K562 (cell line): ENCODE measurements around the gene SMAD7. TPM values are rescaled to one million over a fixed set of nuclear protein-coding genes. Genes with fewer than 3 reads are reported as not detected.

Experiments
- ATAC-seq: fragments of 200-7000 bp; cut with Tn5 transposase; 3 replicates; pipeline ENCODE4 v1.9.1; 2020; ENCODE audit warnings: moderate library complexity
- BruUV-seq: library from RNA; stranded (reverse); fragments of 400-500 nt; replicated peaks from 2 replicates; lab custom pipeline; 2021; lab: Mats Ljungman, UMichigan
- CTCF ChIA-PET: fragments of 300-600 bp; formaldehyde crosslinking; extraction: SDS; loops from one replicate; lab custom pipeline; 2021; ENCODE audit warnings: low intra/inter-chr PET ratio; lab: Yijun Ruan, JAX
- POLR2A ChIA-PET: fragments of 300-600, 350-650 bp; sonication (Branson Sonifier 250); formaldehyde crosslinking; extraction: SDS; loops from one replicate; lab custom pipeline; 2021; ENCODE audit warnings: antibody characterized with exemption, inconsistent platforms; lab: Yijun Ruan, JAX
- DNase-seq, 4 experiments: peaks; one replicate each; pipeline versions ENCODE4 v3.0.0 to v3.0.0-alpha.2; 2011 to 2018; ENCODE audit warnings: low spot score in 3 of 4, mixed read lengths in 3 of 4; ENCODE audit errors: extremely low read depth in 1 of 4
- FAIRE-seq: peaks from 2 replicates; lab custom pipeline; 2011; peaks lifted over from hg19 to GRCh38; lab: Jason Lieb, UNC
- H2AFZ ChIP-seq: 2 replicates; pipeline ENCODE4 v1.6.0; 2011; ENCODE audit warnings: low read depth, low read length, control low read depth, inconsistent platforms
- H3K27ac ChIP-seq: fragments of 200-600 bp; 3 replicates; pipeline ENCODE4 v1.8.0; 2011; ENCODE audit warnings: low read depth, mild to moderate bottlenecking, control low read depth, inconsistent platforms, low read length, moderate library complexity, mixed read lengths; ENCODE audit errors: extremely low read depth
- H3K27me3 ChIP-seq, 2 experiments: fragments of 300-600 bp in 1 of 2; 2 replicates in 1 of 2; 3 replicates in 1 of 2; pipeline versions ENCODE4 v1.6.0 to v1.8.0; 2011; ENCODE audit warnings: inconsistent platforms in 2 of 2, low read length in 2 of 2, mild to moderate bottlenecking in 1 of 2, mixed read lengths in 1 of 2, moderate library complexity in 1 of 2; ENCODE audit not compliant: control insufficient read depth in 2 of 2, insufficient read depth in 2 of 2
- H3K36me3 ChIP-seq: fragments of 300-600 bp; 3 replicates; pipeline ENCODE4 v1.8.0; 2011; ENCODE audit warnings: mild to moderate bottlenecking, low read length, inconsistent platforms; ENCODE audit not compliant: control insufficient read depth, insufficient read depth
- H3K4me1 ChIP-seq, 2 experiments: fragments of 200-600 bp in 1 of 2; replicated peaks in 1 of 2; 2 replicates in 1 of 2; 3 replicates in 1 of 2; pipeline versions ENCODE4 v1.5.1 to v1.8.0; 2011; ENCODE audit warnings: inconsistent platforms in 2 of 2, low read length in 2 of 2, mild to moderate bottlenecking in 1 of 2, mixed read lengths in 1 of 2, moderate library complexity in 1 of 2; ENCODE audit not compliant: control insufficient read depth in 2 of 2, insufficient read depth in 2 of 2
- H3K4me2 ChIP-seq: 2 replicates; pipeline ENCODE4 v1.6.1; 2011; ENCODE audit warnings: low read length, control low read depth, inconsistent platforms, mixed read lengths; ENCODE audit not compliant: insufficient read depth
- H3K4me3 ChIP-seq: fragments of 200-600 bp; sonication (generic), shearing (Covaris generic); 2 replicates; pipeline ENCODE4 v1.5.1; 2016; ENCODE audit warnings: control low read depth, inconsistent platforms
- H3K79me2 ChIP-seq: fragments of 200-600 bp; 3 replicates; pipeline ENCODE4 v1.8.0; 2011; ENCODE audit warnings: low read length, inconsistent platforms; ENCODE audit not compliant: control insufficient read depth, insufficient read depth
- H3K9ac ChIP-seq, 2 experiments: 2 replicates each; pipeline versions ENCODE4 v1.6.0 to v1.6.1; 2011; ENCODE audit warnings: low read depth in 2 of 2, low read length in 2 of 2, control low read depth in 1 of 2, inconsistent platforms in 1 of 2, mild to moderate bottlenecking in 1 of 2, mixed read lengths in 1 of 2; ENCODE audit not compliant: insufficient read depth in 1 of 2
- H3K9me1 ChIP-seq: one replicate; pipeline ENCODE4 v1.6.0; 2011; ENCODE audit warnings: inconsistent platforms, mild to moderate bottlenecking, low read length, moderate library complexity; ENCODE audit not compliant: control insufficient read depth, insufficient read depth
- H3K9me3 ChIP-seq: replicated peaks from 2 replicates; pipeline ENCODE4 v1.5.1; 2011; ENCODE audit warnings: low read depth, low read length, inconsistent platforms; ENCODE audit not compliant: control insufficient read depth, insufficient read depth
- H4K20me1 ChIP-seq: replicated peaks from 2 replicates; pipeline ENCODE4 v1.6.1; 2011; ENCODE audit warnings: low read length, inconsistent platforms, mixed read lengths; ENCODE audit not compliant: control insufficient read depth, insufficient read depth
- EHMT2 ChIP-seq: fragments of 450-650 bp; IDR thresholded peaks from 2 replicates; pipeline ENCODE4 v1.6.1; 2018; ENCODE audit warnings: antibody characterized with exemption
- FOSL1 ChIP-seq: fragments of 200-800 bp; sonication (Bioruptor generic); conservative IDR thresholded peaks from 2 replicates; pipeline ENCODE4 v1.6.1; 2016; ENCODE audit warnings: missing genetic modification characterization, missing compliant biosample characterization
- FOXA3 ChIP-seq, 2 experiments: fragments of 450-650 bp in 1 of 2; sonication (generic) in 1 of 2; formaldehyde crosslinking; IDR thresholded peaks in 1 of 2; conservative IDR thresholded peaks in 1 of 2; 2 replicates each; pipeline versions ENCODE4 v1.4.0 to v1.8.0; 2020 to 2022; ENCODE audit warnings: mild to moderate bottlenecking in 2 of 2, missing genetic modification reagents in 1 of 2
- KDM2B ChIP-seq: fragments of 250-450 bp; sonication (Bioruptor Pico); IDR thresholded peaks from 2 replicates; pipeline ENCODE4 v1.8.0; 2021; ENCODE audit warnings: mild to moderate bottlenecking, moderate library complexity
- KLF16 ChIP-seq: IDR thresholded peaks from 2 replicates; pipeline ENCODE4 v1.6.1; 2016; ENCODE audit warnings: antibody characterized with exemption
- NFE2 ChIP-seq: IDR thresholded peaks from 2 replicates; pipeline ENCODE4 v1.6.1; 2014; ENCODE audit warnings: antibody characterized with exemption, low read depth
- OTX1 ChIP-seq: fragments of 450-650 bp; formaldehyde crosslinking; IDR thresholded peaks from 2 replicates; pipeline ENCODE4 v1.4.0; 2022; ENCODE audit warnings: mild to moderate bottlenecking
- SNRNP70 ChIP-seq: fragments of 200-400 bp; formaldehyde crosslinking; optimal IDR thresholded peaks from 2 replicates; pipeline ENCODE3; 2017; ENCODE audit warnings: low read depth, low read length
- THRAP3 ChIP-seq: fragments of 450-650 bp; IDR thresholded peaks from 2 replicates; pipeline ENCODE4 v1.6.1; 2016; ENCODE audit warnings: mild to moderate bottlenecking, inconsistent platforms, borderline replicate concordance
- ZBTB1 ChIP-seq: sonication (generic); formaldehyde crosslinking; IDR thresholded peaks from 2 replicates; pipeline ENCODE4 v1.8.1; 2023; ENCODE audit warnings: missing genetic modification reagents, low read depth, mild to moderate bottlenecking, borderline replicate concordance
- ZFP36 ChIP-seq: fragments of 150-350 bp; IDR thresholded peaks from 2 replicates; pipeline ENCODE4 v1.6.1; 2018; ENCODE audit warnings: low read length, low read depth; ENCODE audit not compliant: partially characterized antibody
- ZKSCAN3 ChIP-seq: fragments of 250-450 bp; sonication (Bioruptor Pico); IDR thresholded peaks from 2 replicates; pipeline ENCODE4 v1.4.0; 2020
- ZNF436 ChIP-seq: fragments of 250-450, 450-650 bp; sonication (Bioruptor Pico); formaldehyde crosslinking; IDR thresholded peaks from 2 replicates; pipeline ENCODE4 v1.7.0; 2020; ENCODE audit warnings: mild to moderate bottlenecking
- WGBS: fragments of 100-300 bp; shearing (Covaris generic); methylation state at CpG from one replicate; pipeline ENCODE4 v1.1.6; 2016; ENCODE audit warnings: low coverage, mixed read lengths; ENCODE audit not compliant: insufficient coverage; ENCODE audit errors: missing lambda C conversion rate; 5-methylcytosine and 5-hydroxymethylcytosine counted together
- in situ Hi-C: fragments of 300-500 bp; cut with MboI; formaldehyde crosslinking; loops from 4 replicates; pipeline ENCODE4 v1.15.0; 2018; ENCODE audit warnings: inconsistent platforms, mixed read lengths
- intact Hi-C: fragments of 100-400 bp; cut with micrococcal nuclease; formaldehyde crosslinking; loops from 2 replicates; pipeline ENCODE4 v1.14.2; 2022
- polyA plus RNA-seq, 8 experiments: library from polyadenylated mRNA; depleted of rRNA in 4 of 8; stranded (reverse) in 5 of 8; unstranded in 3 of 8; fragments of >200 nt; fragmentation: Nextera tagmentation in 2 of 8; fragmentation: Illumina TruSeq in 1 of 8; extraction: Ambion mirVana in 2 of 8; extraction: Trizol in 1 of 8; gene quantifications; 2 replicates each; pipeline versions ENCODE4 v1.2.1 to v1.2.3, GENCODE V29; 2011 to 2014; ENCODE audit warnings: inconsistent platforms in 1 of 8, missing spikeins in 1 of 8
- total RNA-seq, 7 experiments: library from RNA; depleted of rRNA in 6 of 7; stranded (reverse); fragments of >200 nt in 6 of 7; fragmentation: Illumina TruSeq in 2 of 7; extraction: Trizol in 2 of 7; gene quantifications; 2 replicates each; pipeline versions ENCODE4 v1.2.1 to v1.2.3, GENCODE V29; 2011 to 2021; ENCODE audit warnings: low replicate concordance in 1 of 7

The SMAD7 gene
- total and polyA plus RNA-seq, 9 of the 15 experiments (the other 6 are each of a cell fraction or from before 2014, with no cell fraction given): 0.13 to 3.0 (median 1.6) TPM

DNA sequence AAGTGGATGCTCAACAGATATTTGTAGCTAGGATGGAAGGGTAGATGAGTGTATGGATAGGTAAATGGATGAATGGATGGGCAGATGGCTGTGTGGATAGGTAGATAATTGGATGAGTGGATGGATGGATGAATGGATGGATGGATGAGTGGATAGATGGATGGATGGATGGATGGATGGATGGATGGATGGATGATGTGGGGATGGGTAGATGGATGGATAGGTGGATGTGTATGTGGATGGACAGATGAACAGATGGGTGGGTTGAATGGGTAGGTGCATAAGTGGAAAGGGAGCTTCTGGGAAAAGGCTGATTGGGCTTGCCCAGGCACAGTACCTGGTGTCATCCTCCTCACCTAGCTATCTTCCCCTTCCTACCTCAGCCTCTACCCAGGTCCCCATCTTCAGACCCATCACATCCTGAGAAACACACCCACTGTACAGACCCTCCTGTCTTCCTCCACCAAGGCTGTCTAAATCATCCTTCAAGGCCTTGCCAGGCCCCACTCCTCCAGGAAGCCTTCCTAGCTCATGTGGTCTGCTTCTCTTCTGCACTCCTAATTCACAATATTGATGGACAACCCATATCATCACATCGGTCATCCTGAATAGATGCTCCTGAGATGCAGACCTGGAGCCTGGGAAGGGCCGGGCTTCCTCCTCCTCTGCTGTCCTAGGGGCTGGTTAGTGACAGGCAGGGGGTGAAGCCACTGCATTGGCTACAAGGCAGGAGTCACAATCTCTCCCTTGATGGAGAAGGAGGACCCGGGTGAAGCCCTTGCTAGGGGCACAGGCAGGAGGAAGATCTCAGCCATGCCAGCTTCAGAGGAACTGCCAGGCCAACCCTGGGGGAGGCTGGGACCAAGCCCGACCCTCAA, 49.4 kb downstream of the SMAD7 start:
- in situ Hi-C loops: no loop called here
- ChIA-PET POLR2A (interaction anchor here (0.6 kb wide), 1 partner anchor 31 kb away, joined by 3 read pairs; no protein-coding TSS in a partner anchor), CTCF (no interaction called here)
- H3K9me1 ChIP-seq: no peaks in the 10 kb centered on the region
- peak overlapping the region in 1 of 2 experiments; percentile 78; a peak in 2 of 4 replicates for H3K9ac ChIP-seq
- H3K4me3 ChIP-seq: no peak overlapping the region
- WGBS: no CpG with 5 or more reads among the region's 4 CpGs
- TF ChIP-seq EHMT2 (peak; percentile 39; the same call in 1 of the 2 replicates), ZKSCAN3 (CRISPR knock-in tag) (no peak), ZFP36 (peak; percentile 87), ZNF436 (CRISPR knock-in tag) (peak; percentile 66; the same call in 1 of the 2 replicates)
- no peaks in the 10 kb centered on the region for H3K79me2 ChIP-seq
- ATAC-seq (no peak), FAIRE-seq (no peak), DNase-seq (no peak)
- no peak overlapping the region for H3K4me2 ChIP-seq
- no peaks in the 10 kb centered on the region for H3K9me3 ChIP-seq
- H3K4me1 ChIP-seq: peaks cover 20 to 23% of the 10 kb centered on the region in 2 experiments
- 0 out of 2 replicates have a peak, but pooled peaks cover 1% of the 10 kb centered on the region for H4K20me1 ChIP-seq
- intact Hi-C loops: no loop called here
- H3K27ac ChIP-seq: no peak overlapping the region
- peak overlapping the region; percentile 81 for H2AFZ ChIP-seq
- H3K27me3 ChIP-seq: no peaks in the 10 kb centered on the region
- BruUV-seq: no TSS peak
- H3K36me3 ChIP-seq: no peaks in the 10 kb centered on the region

GRCh38 chr18:48900469-48900868, 50.3 kb downstream of the SMAD7 start:
- no peak overlapping the region for H3K27ac ChIP-seq
- POLR2A ChIA-PET: interaction anchor here (0.6 kb wide), 1 partner anchor 30 kb away, joined by 3 read pairs; no protein-coding TSS in a partner anchor
- no peaks in the 10 kb centered on the region for H3K36me3 ChIP-seq
- CTCF ChIA-PET: no interaction called here
- ATAC-seq: no peak
- H3K4me3 ChIP-seq: no peak overlapping the region
- intact Hi-C loops: no loop called here
- H2AFZ ChIP-seq: no peak overlapping the region
- peaks cover 23 to 24% of the 10 kb centered on the region in 2 experiments for H3K4me1 ChIP-seq
- H3K27me3 ChIP-seq: no peaks in the 10 kb centered on the region
- H4K20me1 ChIP-seq: 0 out of 2 replicates have a peak, but pooled peaks cover 3% of the 10 kb centered on the region
- 7% methylated on average over 1 of the region's 1 CpG for WGBS
- H3K9ac ChIP-seq: no peak overlapping the region
- no peaks in the 10 kb centered on the region for H3K79me2 ChIP-seq
- no peak for DNase-seq
- in situ Hi-C loops: no loop called here
- no TSS peak for BruUV-seq
- no peak for FAIRE-seq
- no peaks in the 10 kb centered on the region for H3K9me3 ChIP-seq
- no peaks in the 10 kb centered on the region for H3K9me1 ChIP-seq
- H3K4me2 ChIP-seq: no peak overlapping the region
- TF ChIP-seq FOXA3 (CRISPR knock-in tag; conservative IDR thresholded peaks at IDR 0.05 in 1 of 2, IDR thresholded peaks at IDR 0.05 in 1 of 2) (no peak), KDM2B (CRISPR knock-in tag) (no peak), THRAP3 (no peak), SNRNP70 (no peak), ZBTB1 (CRISPR knock-in tag) (no peak), NFE2 (no peak), KLF16 (no peak), FOSL1 (no peak), OTX1 (no peak)
